GM03348 (cell line): ENCODE results near the gene MYLK2.
A peak's percentile ranks its signal among the peaks of the same experiment; 100 is the strongest.

Experiments used
- DNase-seq: peaks from one replicate; pipeline ENCODE4 v3.0.0; 2012; ENCODE audit warnings: low spot score

MYLK2 gene

GRCh38 chr20:31857861-31858759, 39.0 kb downstream of the MYLK2 start:
- DNase-seq = no peak

- DNase-seq = no peak
These were observed 39.6 kb downstream of the MYLK2 start for GRCh38 chr20:31858760-31859083.

DNA sequence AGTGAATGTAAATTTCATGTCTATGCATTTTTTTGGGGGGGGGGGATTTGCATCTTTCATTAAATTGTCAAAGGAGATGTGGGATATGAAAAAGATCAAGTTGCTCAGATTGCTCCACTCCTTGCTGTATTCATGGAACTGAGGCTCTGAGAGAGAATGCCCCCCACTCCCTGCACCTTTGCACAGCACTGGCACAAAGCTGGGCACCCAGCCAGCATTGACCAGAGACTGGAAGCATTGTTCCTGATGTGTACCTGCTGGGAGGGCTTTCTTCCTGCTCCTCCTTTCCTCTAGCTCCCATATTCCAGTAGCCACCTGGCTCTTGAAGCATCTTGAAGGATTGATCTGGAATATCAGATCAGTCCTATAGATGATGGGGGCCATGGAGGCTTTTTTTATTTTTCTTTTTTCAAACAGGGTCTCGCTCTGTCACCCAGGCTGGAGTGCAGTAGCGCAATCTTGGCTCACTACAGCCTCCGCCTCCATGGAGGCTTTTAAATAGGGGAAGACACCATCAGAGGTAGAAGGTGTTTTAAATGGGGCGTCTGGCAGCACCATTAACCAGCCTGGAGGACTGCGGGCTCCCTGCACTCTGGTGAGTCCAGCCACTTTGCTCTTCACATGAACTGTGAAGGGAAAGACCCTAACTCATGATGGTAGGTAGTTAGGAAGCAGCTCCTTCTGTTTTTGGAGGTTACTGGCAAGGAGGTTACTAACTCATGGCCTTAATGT, 40.3 kb downstream of the MYLK2 start:
- DNase-seq = no peak

DNA sequence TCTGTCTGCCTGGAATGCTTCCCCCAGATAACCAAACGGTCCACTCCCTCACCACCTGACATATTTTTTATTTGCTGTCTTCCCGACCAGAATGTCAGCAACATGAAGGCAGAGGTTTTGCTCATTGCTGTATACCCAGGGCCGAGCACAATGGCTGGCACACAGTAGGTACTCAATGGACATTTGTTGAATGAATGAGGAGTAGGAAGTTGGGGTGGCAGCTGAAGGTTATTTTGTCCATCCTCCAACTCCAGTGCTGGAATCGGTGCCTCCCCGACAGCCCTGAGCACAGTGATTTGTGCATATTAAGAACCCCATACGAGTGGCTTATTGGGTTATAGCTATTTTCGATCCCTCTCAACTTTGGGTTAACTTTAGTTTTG, 40.8 kb downstream of the MYLK2 start:
- DNase-seq = no peak

GRCh38 chr20:31860390-31861134, 41.4 kb downstream of the MYLK2 start:
- peak; percentile 34 for DNase-seq

DNA sequence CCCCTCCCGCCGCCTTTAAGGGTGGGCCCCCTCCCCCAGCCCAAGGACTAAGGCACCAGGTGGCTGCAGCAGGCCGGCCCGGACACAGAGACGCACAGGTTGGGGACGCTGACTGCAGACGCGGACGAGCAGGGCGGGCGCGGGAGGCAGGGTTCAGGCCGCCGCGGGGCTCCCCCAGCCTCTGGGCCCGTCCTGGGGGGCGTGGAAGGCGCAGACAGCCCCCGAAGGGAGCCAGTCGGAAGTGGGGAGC, 41.9 kb downstream of the MYLK2 start:
- no peak for DNase-seq

DNA sequence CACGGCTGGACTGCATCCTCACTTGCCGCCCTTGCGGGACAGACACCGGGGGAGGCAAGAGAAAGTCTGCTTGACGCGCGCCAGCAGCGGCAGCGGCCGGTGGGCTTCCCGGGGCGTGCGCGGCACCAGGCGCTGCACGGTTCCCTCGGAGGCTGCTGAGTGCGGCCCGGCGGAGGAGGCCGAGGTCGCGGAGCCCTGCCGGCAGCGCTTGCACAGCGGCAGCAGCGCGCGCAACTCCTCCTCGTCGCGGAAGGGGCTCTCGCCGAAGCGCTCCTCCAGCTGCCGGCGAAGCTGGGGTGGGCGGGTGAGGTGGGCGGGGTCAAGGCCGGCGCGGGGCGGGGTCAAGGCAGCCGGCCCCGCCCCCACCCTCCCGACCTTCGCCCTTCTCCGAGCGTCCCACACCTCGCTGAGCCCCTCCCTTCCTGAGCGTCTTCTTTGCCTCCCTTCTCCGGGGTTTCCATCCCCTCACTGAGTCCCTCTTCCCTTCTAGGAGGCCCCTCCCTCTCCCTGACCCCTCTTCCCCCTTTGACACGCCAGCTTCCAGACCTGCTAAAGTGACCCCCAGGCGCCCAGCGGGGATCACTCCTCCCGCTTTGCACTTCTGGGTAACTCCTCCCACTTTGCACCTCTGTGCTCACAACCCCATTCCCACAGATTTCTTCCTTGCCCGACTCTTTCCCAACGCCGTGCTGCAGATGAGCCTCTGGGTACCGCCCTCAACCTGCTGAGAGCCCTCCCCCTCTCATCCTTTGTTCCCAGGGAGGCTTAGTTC, 42.4 kb downstream of the MYLK2 start:
- peak; percentile 80 for DNase-seq

- DNase-seq = no peak
These were observed 43.0 kb downstream of the MYLK2 start for GRCh38 chr20:31862157-31862470.

GRCh38 chr20:31862506-31862905, 43.4 kb downstream of the MYLK2 start:
- no peak for DNase-seq

DNA sequence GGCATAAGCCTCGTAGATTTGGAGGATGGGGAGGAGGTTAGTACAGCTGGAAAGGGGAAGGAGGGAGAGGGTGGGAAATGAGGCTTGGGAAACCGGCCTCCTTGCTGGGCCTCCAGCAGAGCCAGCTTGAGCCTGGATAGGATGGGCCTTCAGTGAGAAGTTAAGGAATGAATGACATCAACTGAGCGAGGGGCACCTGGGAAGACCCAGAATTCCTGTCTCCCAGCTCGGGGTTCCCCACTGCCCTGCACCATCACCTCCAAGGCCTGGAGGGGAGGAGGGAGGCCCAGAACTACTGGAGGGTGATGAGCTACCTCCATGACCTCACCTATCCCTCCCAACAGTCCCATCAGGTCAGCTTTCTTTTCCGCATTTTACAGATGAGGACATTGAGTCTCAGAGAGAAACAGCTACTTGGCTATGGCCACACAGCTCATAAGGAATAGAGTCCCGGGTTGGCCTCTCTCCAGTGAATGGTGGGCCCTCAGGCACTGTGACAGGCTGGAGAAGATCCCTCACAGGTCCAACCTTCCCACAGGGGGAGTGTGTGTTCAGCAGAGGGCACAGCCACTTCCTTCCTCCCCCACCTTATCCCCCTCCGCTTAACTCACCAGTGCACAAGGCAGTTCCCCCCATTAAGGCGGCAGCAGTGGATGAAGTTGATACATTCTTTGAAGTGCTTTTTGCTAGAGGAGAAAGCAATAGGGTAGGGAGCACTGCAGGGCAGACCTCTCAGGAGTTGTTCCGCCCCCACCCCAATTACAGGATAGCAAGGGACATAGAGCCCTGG, 44.3 kb downstream of the MYLK2 start:
- DNase-seq = no peak

DNA sequence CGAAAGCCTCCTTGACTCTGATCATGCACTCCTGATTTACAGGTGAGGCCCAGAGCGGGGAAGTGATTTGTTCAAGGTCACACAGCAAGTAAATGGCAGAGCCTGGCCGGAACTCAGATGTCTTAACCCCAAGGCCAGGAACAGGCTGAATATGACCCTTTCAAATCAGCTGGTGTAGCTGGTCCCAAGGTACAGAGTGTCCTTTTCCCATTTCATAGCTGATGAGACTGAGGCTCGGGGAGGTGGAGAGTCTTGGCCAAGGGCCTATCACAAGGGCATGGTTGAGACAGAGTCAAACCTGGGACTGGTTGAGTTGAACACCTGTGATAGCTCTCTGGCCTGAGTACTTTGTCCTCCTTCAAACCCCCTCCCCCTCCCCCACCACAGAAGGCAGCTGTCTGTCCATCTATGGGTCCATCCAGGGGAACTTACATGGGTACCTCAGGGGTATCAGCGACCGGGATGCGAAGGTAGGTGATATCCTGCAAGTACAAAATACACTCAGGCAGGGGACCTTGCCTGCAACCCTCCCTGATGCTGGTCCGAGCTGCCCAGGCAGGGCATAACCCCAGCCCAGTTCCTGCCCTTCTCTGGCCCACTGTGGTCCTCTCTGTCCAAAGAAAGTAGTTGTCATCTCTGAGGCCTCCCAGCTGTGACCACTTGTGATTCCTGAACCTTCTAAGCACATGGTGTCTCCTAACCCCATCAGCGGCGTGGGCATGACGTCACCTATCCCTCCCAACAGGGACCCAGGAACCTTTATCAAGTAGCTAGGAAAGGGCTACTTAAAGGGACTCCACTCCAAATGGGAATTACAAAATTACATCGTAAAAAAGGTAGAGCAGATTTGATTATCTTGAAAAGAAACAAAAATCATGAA, 45.6 kb downstream of the MYLK2 start:
- no peak for DNase-seq

GRCh38 chr20:31866221-31866620, 47.1 kb downstream of the MYLK2 start:
- no peak for DNase-seq

GRCh38 chr20:31868853-31869672, 49.9 kb downstream of the MYLK2 start:
- no peak for DNase-seq

- DNase-seq = no peak
These were observed 50.5 kb downstream of the MYLK2 start for GRCh38 chr20:31869673-31869941.

DNA sequence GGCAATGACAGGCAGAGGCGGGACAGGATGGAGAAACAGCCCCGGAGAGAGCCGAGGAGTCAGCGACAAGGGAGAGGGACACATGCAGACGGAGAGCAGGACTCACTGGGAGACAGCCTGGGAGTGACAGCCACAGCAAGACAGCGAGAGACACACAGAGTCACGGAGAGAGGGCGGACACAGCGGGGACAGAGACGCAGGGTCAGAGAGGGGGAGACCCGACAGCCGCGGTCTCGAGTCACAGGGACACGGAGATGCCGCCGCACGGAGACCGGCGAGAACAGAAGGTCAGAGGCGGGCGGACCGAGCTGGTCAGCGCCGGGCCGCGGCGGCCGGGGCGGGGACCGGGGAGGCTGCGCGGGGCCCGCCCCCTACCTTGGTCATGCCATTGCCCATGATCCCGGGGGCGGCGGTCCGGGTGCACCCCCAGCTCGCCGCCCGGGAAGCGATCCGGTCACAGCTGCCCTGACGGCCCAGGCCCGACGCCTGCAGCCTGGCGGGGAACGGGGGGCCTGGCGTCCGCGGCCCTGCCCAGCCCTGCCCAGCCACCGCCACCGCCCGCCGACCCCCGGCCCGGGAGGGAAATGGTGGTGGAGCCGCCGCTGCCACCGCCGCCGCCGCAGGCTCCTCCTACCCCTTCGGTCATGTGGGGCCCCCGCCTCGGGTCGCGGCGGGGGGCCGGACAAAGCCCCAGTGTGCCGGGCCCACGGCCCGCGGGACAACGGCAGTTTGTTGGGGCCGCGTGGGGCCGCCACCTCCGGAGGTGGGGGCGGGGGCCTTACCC, 51.0 kb downstream of the MYLK2 start, which contains the start of the genes DUSP15 and TTLL9:
Gene DUSP15, minus strand, starts transcription at position 586 of the 784 bp plus-strand sequence. Its CDS starts 190 bp downstream, at position 396.
Gene TTLL9, plus strand, starts transcription at position 693 of the 784 bp plus-strand sequence. CDS start 493 bp downstream, outside the sequence.
- peak; percentile 52 for DNase-seq

DNA sequence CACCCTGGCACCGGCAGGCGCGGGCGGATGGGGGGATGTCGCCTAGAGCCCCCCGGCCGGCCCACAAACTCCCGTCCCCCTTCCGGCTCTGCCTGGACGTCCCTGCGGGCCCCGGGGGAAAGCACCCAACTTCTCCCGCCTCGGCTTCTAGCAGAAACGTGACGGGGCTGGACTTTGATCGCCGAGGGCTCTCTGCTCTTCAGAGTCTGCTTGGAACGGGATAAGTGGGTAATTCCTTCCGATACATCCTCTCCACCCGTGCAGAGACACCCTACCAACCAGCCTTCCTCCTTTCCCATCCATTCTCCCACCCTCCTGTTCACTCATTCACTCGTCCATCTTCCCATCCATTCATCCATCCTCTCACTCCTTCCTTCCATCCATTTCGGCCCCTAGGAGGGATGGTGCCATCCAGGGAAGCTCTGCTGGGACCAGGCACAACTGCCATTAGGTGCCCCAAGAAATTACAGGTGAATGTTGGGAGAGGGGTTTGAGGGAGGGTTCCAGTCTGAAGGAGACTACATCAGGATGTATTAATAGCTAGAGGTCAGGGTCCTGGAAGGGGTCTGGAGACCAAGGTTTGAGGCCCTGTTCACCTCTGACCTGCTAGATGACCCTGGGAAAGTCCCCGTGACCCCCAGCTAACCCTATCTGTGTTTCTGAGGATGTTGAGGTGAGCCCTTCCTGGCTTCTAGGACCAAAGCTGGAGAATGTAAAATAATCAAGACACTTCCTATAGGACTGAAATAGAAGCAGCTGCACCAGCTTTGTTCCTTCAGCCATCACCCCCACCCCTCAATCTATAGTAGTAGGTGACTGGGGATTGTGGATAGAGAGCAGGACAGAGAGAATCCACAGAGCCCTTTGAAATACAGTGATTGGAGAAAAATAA, 51.8 kb downstream of the MYLK2 start:
- DNase-seq = no peak

DNA sequence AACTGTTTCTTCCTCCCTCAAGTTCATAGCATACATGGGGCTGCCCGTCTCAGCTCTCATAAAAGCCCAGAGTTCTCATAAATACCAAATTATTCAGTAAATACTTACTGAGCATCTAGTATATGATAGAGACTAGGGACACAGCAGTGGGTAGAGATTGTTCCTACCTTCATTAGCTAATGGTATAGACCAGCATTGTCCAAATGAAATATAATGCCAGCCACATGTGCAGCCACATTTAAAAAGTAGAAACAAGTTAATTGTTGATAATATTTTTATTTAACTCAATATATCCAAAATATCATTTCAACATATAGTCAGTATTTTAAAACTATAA, 52.4 kb downstream of the MYLK2 start:
- no peak for DNase-seq

DNA sequence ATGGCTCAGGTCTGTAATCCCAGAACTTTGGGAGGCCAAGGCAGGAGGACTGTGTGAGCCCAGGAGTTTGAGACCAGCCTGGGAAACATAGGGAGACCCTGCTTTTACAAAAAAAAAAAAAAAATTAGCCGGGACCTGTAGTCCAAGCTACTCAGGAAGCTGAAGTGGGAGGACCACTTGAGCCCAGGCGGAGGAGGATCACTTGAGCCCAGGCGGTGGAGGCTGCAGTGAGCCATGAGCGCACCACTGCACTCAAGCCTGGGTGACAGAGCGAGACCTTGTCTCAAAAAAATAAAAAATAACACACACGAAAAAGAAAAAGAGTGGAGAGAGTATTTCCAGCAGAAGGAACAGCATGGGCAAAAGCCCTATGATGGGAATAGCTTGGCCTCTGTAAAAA, 53.2 kb downstream of the MYLK2 start:
- no peak for DNase-seq
